ENCODE results near the gene CFAP206. TPM values are rescaled to one million over a fixed set of nuclear protein-coding genes. Genes with fewer than 3 reads are reported as not detected.

The CFAP206 gene
- total RNA-seq, 1 experiment from 2014 or later = 0.54 TPM

DNA sequence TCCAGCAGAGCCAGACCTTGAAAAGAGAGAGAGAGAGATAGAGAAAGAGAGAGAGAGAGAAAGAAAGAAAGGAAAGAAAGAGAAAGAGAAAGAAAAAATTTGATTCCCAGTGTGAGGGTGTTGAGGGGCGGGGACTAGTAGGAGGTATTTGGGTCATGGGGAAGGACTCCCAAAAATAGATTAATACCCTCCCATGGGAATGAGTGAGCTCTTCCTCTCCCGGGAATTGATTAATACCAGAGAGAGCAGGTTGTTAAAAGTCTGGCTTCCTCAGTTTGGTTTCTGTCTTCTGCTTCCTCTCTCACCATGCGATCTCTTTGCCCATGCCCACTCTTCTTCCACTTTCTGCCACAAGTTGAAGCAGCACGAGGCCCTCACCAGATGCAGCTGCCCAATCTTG lies 28.8 kb upstream of the CFAP206 start:
- Histone ChIP-seq H3K9me2 (ENCODE audit: insufficient read depth) (no peaks in the 10 kb centered on the region), H3K9me3 (ENCODE audit: control insufficient read depth in 1 of 2, insufficient read depth in 1 of 2, low read depth in 1 of 2, low read length in 2 of 2) (no peaks in the 10 kb centered on the region), H3K79me2 (ENCODE audit: insufficient read depth, low read length) (no peaks in the 10 kb centered on the region), H3K27ac (ENCODE audit: low read depth, low read length) (no peak overlapping the region), H3K27me3 (ENCODE audit: insufficient read depth, low read length) (no peaks in the 10 kb centered on the region), H3K4me2 (ENCODE audit: low read length) (no peak overlapping the region), H3K9ac (ENCODE audit: low read length) (no peak overlapping the region), H3K4me1 (ENCODE audit: control insufficient read depth in 1 of 2, insufficient read depth in 2 of 2, low read length in 2 of 2) (no peaks in the 10 kb centered on the region), H4K20me1 (ENCODE audit: insufficient read depth) (no peaks in the 10 kb centered on the region), H3K4me3 (replicated peaks in 1 of 2; ENCODE audit: low read depth in 1 of 2, low read length in 2 of 2) (no peak overlapping the region), H2AFZ (ENCODE audit: low read depth, low read length, poor library complexity, severe bottlenecking) (no peak overlapping the region), H3K36me3 (ENCODE audit: control insufficient read depth in 1 of 2, insufficient read depth in 2 of 2, low read length in 2 of 2) (no peaks in the 10 kb centered on the region)
- RAD21 ChIA-PET (ENCODE audit: low non-redundant PET in 1 of 2, low total read pairs in 2 of 2, uncharacterized antibody in 2 of 2, unreplicated experiment in 2 of 2) = no interaction called here
- no peak for DNase-seq (ENCODE audit: low read depth, low spot score)
- BruUV-seq (replicated peaks) = no TSS peak
- intact Hi-C loops (cut with micrococcal nuclease) = no loop called here
- no peak for ATAC-seq
- no peak for TF ChIP-seq POLR2A (IDR thresholded peaks at IDR 0.05; ENCODE audit: borderline replicate concordance, extremely low read depth, insufficient read depth, insufficient read length)
- TF ChIP-seq SP1 (IDR thresholded peaks at IDR 0.05; ENCODE audit: low read depth) = no peak
- TF ChIP-seq, protein P1, sequence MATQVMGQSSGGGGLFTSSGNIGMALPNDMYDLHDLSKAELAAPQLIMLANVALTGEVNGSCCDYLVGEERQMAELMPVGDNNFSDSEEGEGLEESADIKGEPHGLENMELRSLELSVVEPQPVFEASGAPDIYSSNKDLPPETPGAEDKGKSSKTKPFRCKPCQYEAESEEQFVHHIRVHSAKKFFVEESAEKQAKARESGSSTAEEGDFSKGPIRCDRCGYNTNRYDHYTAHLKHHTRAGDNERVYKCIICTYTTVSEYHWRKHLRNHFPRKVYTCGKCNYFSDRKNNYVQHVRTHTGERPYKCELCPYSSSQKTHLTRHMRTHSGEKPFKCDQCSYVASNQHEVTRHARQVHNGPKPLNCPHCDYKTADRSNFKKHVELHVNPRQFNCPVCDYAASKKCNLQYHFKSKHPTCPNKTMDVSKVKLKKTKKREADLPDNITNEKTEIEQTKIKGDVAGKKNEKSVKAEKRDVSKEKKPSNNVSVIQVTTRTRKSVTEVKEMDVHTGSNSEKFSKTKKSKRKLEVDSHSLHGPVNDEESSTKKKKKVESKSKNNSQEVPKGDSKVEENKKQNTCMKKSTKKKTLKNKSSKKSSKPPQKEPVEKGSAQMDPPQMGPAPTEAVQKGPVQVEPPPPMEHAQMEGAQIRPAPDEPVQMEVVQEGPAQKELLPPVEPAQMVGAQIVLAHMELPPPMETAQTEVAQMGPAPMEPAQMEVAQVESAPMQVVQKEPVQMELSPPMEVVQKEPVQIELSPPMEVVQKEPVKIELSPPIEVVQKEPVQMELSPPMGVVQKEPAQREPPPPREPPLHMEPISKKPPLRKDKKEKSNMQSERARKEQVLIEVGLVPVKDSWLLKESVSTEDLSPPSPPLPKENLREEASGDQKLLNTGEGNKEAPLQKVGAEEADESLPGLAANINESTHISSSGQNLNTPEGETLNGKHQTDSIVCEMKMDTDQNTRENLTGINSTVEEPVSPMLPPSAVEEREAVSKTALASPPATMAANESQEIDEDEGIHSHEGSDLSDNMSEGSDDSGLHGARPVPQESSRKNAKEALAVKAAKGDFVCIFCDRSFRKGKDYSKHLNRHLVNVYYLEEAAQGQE (IDR thresholded peaks at IDR 0.05; ENCODE audit: low read depth) = no peak
- TF ChIP-seq YY1 (IDR thresholded peaks at IDR 0.05; ENCODE audit: extremely low read depth, insufficient replicate concordance, low read depth, low read length) = no peak
- TF ChIP-seq, protein P2, sequence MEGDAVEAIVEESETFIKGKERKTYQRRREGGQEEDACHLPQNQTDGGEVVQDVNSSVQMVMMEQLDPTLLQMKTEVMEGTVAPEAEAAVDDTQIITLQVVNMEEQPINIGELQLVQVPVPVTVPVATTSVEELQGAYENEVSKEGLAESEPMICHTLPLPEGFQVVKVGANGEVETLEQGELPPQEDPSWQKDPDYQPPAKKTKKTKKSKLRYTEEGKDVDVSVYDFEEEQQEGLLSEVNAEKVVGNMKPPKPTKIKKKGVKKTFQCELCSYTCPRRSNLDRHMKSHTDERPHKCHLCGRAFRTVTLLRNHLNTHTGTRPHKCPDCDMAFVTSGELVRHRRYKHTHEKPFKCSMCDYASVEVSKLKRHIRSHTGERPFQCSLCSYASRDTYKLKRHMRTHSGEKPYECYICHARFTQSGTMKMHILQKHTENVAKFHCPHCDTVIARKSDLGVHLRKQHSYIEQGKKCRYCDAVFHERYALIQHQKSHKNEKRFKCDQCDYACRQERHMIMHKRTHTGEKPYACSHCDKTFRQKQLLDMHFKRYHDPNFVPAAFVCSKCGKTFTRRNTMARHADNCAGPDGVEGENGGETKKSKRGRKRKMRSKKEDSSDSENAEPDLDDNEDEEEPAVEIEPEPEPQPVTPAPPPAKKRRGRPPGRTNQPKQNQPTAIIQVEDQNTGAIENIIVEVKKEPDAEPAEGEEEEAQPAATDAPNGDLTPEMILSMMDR (IDR thresholded peaks at IDR 0.05 in 2 of 3, conservative IDR thresholded peaks at IDR 0.05 in 1 of 3; ENCODE audit: borderline replicate concordance in 1 of 3, insufficient read depth in 1 of 3, low read depth in 2 of 3, low read length in 2 of 3) = no peak
- no peak for TF ChIP-seq SIN3A (IDR thresholded peaks at IDR 0.05; ENCODE audit: low read depth)
- TF ChIP-seq EGR1 (IDR thresholded peaks at IDR 0.05; ENCODE audit: low read depth) = no peak
- TF ChIP-seq, protein P3, sequence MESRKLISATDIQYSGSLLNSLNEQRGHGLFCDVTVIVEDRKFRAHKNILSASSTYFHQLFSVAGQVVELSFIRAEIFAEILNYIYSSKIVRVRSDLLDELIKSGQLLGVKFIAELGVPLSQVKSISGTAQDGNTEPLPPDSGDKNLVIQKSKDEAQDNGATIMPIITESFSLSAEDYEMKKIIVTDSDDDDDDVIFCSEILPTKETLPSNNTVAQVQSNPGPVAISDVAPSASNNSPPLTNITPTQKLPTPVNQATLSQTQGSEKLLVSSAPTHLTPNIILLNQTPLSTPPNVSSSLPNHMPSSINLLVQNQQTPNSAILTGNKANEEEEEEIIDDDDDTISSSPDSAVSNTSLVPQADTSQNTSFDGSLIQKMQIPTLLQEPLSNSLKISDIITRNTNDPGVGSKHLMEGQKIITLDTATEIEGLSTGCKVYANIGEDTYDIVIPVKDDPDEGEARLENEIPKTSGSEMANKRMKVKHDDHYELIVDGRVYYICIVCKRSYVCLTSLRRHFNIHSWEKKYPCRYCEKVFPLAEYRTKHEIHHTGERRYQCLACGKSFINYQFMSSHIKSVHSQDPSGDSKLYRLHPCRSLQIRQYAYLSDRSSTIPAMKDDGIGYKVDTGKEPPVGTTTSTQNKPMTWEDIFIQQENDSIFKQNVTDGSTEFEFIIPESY (IDR thresholded peaks at IDR 0.05; ENCODE audit: extremely low read depth, insufficient replicate concordance, low read length) = no peak
- TF ChIP-seq SRF (IDR thresholded peaks at IDR 0.05; ENCODE audit: low read depth) = no peak
- no peak for TF ChIP-seq TCF7L2 (IDR thresholded peaks at IDR 0.05; ENCODE audit: borderline replicate concordance, extremely low read depth, insufficient read depth, insufficient read length)
- TF ChIP-seq ZFX (IDR thresholded peaks at IDR 0.05) = no peak
- TF ChIP-seq CEBPB (IDR thresholded peaks at IDR 0.05; ENCODE audit: low read depth) = no peak
- TF ChIP-seq JUND (IDR thresholded peaks at IDR 0.05) = no peak
- no peak for TF ChIP-seq EZH2phosphoT487 (IDR thresholded peaks at IDR 0.05; ENCODE audit: borderline replicate concordance)
- no peak for TF ChIP-seq RAD21 (IDR thresholded peaks at IDR 0.05; ENCODE audit: low read depth)
- TF ChIP-seq, protein P4, sequence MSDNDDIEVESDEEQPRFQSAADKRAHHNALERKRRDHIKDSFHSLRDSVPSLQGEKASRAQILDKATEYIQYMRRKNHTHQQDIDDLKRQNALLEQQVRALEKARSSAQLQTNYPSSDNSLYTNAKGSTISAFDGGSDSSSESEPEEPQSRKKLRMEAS (IDR thresholded peaks at IDR 0.05) = no peak
- no peak for TF ChIP-seq ZNF274 (IDR thresholded peaks at IDR 0.05; ENCODE audit: low read depth, low read length)
- no peak for TF ChIP-seq POLR2AphosphoS5 (IDR thresholded peaks at IDR 0.05; ENCODE audit: low read depth, low read length)
- TF ChIP-seq, protein P5, sequence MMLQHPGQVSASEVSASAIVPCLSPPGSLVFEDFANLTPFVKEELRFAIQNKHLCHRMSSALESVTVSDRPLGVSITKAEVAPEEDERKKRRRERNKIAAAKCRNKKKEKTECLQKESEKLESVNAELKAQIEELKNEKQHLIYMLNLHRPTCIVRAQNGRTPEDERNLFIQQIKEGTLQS (IDR thresholded peaks at IDR 0.05) = no peak
- TF ChIP-seq FOSL1 (IDR thresholded peaks at IDR 0.05; ENCODE audit: low read depth) = no peak
- POLR2A ChIA-PET = no interaction called here
- CTCF ChIA-PET = no interaction called here

All from HCT116 (cell line).